Epithelial cell of esophagus (primary cell): ENCODE results near the gene RFT1.

Source experiments
- DNase-seq: peaks from one replicate; pipeline ENCODE4 v3.0.0; 2010; ENCODE audit warnings: low read depth
- H3K4me3 ChIP-seq: 2 replicates; pipeline ENCODE4 v1.5.1; 2011; ENCODE audit warnings: mild to moderate bottlenecking, low read length, control low read depth
- TF ChIP-seq, protein P1 (sequence below): IDR thresholded peaks from 2 replicates; pipeline ENCODE4 v1.5.1; 2011; ENCODE audit warnings: low read depth, mild to moderate bottlenecking, low read length, control low read depth, inconsistent platforms; ENCODE audit not compliant: insufficient read depth; ENCODE audit errors: missing control alignments

The RFT1 gene

DNA sequence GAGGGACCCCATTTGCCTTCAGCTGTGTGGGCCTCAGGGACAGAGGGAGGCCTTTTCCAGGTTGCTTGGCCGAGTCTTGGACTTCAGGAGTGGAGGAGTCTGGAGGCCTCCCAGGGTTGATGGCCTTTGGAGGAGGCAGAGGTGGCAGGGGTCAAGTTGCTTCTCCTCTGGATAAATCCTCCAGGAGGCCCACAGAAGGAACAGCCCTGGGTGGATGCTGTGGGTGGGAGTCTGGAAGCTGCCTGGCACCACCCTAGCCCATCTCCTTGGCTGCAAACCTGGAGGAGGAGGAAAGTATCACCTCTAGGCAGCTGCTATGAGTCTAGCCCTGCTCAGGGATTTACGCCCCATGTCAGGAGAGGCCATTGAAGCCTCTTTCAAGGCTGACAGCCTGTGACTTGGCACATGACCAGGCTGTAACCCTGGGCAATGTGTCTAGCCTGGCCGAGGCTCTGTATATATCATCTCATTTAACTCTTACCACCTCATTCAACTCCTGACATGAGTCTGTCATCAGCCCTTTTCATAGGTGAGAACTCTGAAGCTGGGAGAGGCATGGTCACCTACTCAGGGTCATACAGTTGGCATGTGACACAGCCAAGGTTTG, 27.8 kb upstream of the RFT1 start:
- H3K4me3 ChIP-seq, result no peak overlapping the region
- TF ChIP-seq, protein P1, sequence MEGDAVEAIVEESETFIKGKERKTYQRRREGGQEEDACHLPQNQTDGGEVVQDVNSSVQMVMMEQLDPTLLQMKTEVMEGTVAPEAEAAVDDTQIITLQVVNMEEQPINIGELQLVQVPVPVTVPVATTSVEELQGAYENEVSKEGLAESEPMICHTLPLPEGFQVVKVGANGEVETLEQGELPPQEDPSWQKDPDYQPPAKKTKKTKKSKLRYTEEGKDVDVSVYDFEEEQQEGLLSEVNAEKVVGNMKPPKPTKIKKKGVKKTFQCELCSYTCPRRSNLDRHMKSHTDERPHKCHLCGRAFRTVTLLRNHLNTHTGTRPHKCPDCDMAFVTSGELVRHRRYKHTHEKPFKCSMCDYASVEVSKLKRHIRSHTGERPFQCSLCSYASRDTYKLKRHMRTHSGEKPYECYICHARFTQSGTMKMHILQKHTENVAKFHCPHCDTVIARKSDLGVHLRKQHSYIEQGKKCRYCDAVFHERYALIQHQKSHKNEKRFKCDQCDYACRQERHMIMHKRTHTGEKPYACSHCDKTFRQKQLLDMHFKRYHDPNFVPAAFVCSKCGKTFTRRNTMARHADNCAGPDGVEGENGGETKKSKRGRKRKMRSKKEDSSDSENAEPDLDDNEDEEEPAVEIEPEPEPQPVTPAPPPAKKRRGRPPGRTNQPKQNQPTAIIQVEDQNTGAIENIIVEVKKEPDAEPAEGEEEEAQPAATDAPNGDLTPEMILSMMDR, result no peak
- DNase-seq, result no peak

DNA sequence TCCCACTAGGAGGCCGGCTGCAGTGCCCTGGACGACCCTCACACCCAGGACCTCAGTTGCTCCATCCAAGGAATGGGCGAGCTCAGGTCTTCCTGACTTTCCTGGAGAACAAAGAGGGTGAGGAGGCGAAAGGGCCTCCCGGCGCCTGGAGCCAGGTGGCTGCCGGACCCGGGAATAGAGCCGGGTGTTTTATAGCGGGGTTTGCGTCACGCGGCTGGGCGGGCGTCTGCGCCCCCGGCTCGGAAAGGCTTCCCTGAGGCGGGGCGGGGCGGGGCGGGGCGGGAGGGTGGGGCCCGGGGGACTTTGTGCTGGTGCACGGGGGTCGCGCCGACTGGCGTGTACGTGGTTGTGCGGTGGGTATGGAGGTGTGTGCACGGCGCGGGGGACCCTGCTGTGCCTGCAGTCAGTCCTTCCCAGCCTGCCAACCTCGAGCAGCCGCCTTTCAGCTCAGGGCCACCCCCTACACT, 26.2 kb upstream of the RFT1 start:
- no peak overlapping the region for H3K4me3 ChIP-seq
- TF ChIP-seq, protein P1, result no peak
- DNase-seq, result no peak

DNA sequence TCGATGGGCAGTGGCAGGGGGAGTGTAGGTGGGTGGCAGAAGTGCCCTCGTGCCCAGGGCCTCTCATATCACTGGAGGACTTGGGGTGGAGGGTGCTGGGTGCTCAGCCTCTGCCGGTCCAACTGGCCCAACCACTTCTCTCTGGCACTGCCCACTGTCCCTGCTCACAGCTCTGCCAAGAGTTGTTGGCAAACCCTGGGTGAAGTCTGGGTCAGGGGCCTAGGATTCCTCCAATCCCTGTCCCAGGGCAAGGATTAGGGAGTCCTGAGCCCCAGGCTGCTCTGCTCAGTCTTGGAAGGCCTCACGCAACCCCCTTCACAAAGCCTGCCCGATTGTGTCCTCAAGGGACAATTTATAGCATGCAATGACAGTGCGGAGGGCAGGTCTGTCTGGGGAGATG, 25.5 kb upstream of the RFT1 start:
- no peak overlapping the region for H3K4me3 ChIP-seq
- TF ChIP-seq, protein P1, result no peak
- DNase-seq, result peak; percentile 82

DNA sequence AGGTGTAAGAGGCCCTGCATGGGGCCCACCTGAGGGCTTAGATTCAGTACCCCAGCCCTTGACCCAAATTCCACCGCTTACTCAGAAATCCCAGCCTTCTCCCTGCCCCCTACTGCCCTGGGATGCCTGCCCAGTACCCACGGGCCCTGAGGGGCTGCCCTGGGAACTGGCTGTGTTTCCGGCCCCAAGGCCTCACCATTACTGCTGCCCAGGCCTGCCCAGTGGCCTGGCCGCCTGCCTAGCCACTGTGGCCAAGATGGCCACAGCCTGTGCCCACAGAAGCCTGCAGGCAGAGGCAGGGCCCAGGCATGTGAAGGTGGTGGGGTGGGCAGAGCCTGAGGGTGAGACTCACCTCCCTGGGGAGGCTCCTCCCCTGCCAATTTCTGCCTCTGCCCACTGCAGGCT, 24.6 kb upstream of the RFT1 start:
- H3K4me3 ChIP-seq, result no peak overlapping the region
- DNase-seq, result peak; percentile 36
- TF ChIP-seq, protein P1, result no peak

DNA sequence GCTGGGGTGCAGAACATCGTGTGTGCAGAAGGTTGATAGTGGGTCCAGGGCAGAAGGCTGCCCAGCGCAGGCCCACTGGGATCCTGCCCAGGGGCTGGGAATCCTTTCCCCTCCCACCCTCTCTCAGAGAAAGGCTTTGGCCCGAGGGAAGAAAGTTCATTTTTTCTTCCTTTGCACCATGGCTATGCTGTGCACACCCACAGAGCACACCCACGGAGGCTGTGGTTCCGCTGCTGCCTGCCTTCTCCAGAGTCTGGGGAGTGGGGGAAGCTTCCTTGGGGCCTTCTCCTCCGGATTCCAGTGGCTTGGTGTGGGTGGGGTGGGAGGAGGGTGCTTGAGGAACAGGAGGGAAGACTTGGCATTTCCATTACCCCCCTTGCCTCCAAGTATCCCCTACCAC, 23.7 kb upstream of the RFT1 start:
- H3K4me3 ChIP-seq, result no peak overlapping the region
- DNase-seq, result no peak
- TF ChIP-seq, protein P1, result no peak

DNA sequence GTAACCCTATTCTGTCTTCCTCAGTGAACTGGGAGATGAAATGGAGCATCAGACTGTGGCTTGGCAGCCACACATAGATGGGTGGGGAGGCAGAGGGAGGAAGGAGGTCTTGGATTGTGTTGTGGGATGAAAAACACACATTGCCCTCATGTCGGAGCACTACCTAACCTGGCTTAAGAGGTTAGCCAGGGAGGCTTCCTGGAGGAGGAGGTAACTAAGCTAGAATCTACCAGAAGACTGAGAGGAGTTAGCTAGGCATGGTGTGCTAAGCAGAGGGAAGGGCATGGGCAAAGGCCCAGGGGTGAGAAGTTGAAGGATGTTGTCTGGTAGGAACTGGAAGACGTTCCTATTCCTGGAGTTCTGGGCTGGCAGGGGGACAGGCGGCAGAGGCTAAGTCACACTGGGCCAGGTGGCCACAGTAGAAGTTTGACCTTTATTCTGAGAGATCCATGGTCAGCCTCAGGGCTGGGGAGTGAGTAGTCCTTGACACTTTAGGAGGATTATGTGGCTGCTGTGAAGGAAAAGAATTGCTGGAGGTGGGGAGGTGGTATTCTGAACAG, 23.1 kb upstream of the RFT1 start:
- no peak for DNase-seq
- H3K4me3 ChIP-seq, result no peak overlapping the region
- TF ChIP-seq, protein P1, result no peak
